HFFc6 (cell line): ENCODE measurements around the gene FLNB. TPM values are rescaled to one million over a fixed set of nuclear protein-coding genes. Genes with fewer than 3 reads are reported as not detected.

ENCODE experiments used
- DNase-seq: peaks from one replicate; pipeline ENCODE4 v3.0.0-alpha.2; 2018
- H3K27ac Mint-ChIP-seq: 2 replicates; pipeline ENCODE4 v1.8.0; 2020; ENCODE audit warnings: mild to moderate bottlenecking, mixed read lengths
- H3K27me3 Mint-ChIP-seq: 2 replicates; pipeline ENCODE4 v1.8.0; 2021; ENCODE audit warnings: mild to moderate bottlenecking, moderate library complexity, mixed read lengths; ENCODE audit not compliant: insufficient read depth
- H3K36me3 Mint-ChIP-seq: 2 replicates; pipeline ENCODE4 v1.8.0; 2021; ENCODE audit warnings: low read depth, mixed read lengths
- H3K4me1 Mint-ChIP-seq: 2 replicates; pipeline ENCODE4 v1.8.0; 2020; ENCODE audit warnings: low read depth, mixed read lengths
- H3K4me3 Mint-ChIP-seq: 2 replicates; pipeline ENCODE4 v1.8.0; 2020; ENCODE audit warnings: mild to moderate bottlenecking, moderate library complexity, mixed read lengths
- H3K9me3 Mint-ChIP-seq: 2 replicates; pipeline ENCODE4 v1.8.0; 2020; ENCODE audit warnings: mild to moderate bottlenecking, mixed read lengths
- total RNA-seq, 6 experiments: library from RNA; stranded (reverse); fragmentation: NEBNext Ultra II Directional; extraction: Animal tissue kit (Norgen Biotek cat#: 25700); gene quantifications; 2 replicates in 1 of 6; 3 replicates in 5 of 6; pipeline ENCODE4 v1.2.3, GENCODE V29; 2021
- TF ChIP-seq, protein P1 (sequence below): fragments of 200-600 bp; sonication (generic); IDR thresholded peaks from 2 replicates; pipeline ENCODE4 v1.5.0; 2021; ENCODE audit warnings: antibody characterized with exemption, mild to moderate bottlenecking

The FLNB gene
- total RNA-seq, 6 experiments from 2014 or later = 93.8 to 117 (median 98.7) TPM

DNA sequence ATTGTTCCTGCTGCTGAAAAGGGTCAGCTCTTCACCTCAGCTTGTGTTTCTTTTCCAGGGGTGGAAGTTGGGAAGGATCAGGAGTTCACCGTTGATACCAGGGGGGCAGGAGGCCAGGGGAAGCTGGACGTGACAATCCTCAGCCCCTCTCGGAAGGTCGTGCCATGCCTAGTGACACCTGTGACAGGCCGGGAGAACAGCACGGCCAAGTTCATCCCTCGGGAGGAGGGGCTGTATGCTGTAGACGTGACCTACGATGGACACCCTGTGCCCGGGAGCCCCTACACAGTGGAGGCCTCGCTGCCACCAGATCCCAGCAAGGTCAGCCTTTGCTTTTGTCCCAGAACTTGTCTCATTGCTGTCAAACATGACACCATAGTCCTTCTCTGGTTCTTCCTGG, 113.0 kb downstream of the FLNB start:
- Mint-ChIP-seq H3K36me3 (peaks cover 44% of the 10 kb centered on the region), H3K4me1 (peaks cover 15% of the 10 kb centered on the region), H3K27me3 (peaks cover 10% of the 10 kb centered on the region), H3K27ac (no peak overlapping the region), H3K9me3 (no peaks in the 10 kb centered on the region), H3K4me3 (no peak overlapping the region)
- no peak for DNase-seq
- TF ChIP-seq, protein P1, sequence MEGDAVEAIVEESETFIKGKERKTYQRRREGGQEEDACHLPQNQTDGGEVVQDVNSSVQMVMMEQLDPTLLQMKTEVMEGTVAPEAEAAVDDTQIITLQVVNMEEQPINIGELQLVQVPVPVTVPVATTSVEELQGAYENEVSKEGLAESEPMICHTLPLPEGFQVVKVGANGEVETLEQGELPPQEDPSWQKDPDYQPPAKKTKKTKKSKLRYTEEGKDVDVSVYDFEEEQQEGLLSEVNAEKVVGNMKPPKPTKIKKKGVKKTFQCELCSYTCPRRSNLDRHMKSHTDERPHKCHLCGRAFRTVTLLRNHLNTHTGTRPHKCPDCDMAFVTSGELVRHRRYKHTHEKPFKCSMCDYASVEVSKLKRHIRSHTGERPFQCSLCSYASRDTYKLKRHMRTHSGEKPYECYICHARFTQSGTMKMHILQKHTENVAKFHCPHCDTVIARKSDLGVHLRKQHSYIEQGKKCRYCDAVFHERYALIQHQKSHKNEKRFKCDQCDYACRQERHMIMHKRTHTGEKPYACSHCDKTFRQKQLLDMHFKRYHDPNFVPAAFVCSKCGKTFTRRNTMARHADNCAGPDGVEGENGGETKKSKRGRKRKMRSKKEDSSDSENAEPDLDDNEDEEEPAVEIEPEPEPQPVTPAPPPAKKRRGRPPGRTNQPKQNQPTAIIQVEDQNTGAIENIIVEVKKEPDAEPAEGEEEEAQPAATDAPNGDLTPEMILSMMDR = no peak

DNA sequence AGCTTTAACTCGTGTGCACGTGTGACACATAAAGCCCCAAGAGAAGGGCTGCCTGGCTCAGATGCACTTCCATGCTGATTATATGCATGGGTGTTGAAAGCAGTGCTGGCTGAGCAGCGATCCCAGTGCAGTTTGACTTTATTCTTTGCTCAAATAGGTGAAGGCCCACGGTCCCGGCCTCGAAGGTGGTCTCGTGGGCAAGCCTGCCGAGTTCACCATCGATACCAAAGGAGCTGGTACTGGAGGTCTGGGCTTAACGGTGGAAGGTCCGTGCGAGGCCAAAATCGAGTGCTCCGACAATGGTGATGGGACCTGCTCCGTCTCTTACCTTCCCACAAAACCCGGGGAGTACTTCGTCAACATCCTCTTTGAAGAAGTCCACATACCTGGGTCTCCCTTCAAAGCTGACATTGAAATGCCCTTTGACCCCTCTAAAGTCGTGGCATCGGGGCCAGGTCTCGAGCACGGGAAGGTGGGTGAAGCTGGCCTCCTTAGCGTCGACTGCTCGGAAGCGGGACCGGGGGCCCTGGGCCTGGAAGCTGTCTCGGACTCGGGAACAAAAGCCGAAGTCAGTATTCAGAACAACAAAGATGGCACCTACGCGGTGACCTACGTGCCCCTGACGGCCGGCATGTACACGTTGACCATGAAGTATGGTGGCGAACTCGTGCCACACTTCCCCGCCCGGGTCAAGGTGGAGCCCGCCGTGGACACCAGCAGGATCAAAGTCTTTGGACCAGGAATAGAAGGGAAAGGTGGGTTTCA, 114.9 kb downstream of the FLNB start:
- H3K9me3 Mint-ChIP-seq = no peaks in the 10 kb centered on the region
- H3K36me3 Mint-ChIP-seq = peaks cover 46% of the 10 kb centered on the region
- H3K4me1 Mint-ChIP-seq = peaks cover under 1% of the 10 kb centered on the region; the same call in 1 of the 2 replicates
- no peak for DNase-seq
- no peak overlapping the region for H3K4me3 Mint-ChIP-seq
- no peak overlapping the region for H3K27ac Mint-ChIP-seq
- peaks cover 10% of the 10 kb centered on the region for H3K27me3 Mint-ChIP-seq
- TF ChIP-seq, protein P1 = no peak

DNA sequence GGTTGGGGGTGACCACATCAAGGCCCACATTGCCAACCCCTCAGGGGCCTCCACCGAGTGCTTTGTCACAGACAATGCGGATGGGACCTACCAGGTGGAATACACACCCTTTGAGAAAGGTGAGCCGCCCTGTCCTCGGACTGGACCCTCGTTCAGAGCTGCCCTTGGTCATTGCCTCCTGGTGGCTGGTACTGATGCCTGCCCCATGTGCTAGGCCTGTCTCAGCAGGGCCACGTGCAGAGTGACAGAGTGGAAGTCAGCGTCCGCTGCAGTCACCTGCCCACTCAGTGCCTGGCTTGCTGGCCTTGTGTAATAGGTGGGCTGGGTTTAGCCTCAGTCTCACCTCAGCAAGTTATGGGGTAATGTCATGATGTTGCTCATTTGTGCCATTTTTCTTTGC, 116.2 kb downstream of the FLNB start:
- H3K4me3 Mint-ChIP-seq = no peak overlapping the region
- no peak overlapping the region for H3K27ac Mint-ChIP-seq
- no peaks in the 10 kb centered on the region for H3K9me3 Mint-ChIP-seq
- DNase-seq = no peak
- H3K4me1 Mint-ChIP-seq = no peaks in the 10 kb centered on the region
- H3K36me3 Mint-ChIP-seq = peaks cover 44% of the 10 kb centered on the region
- TF ChIP-seq, protein P1 = no peak
- H3K27me3 Mint-ChIP-seq = peaks cover 6% of the 10 kb centered on the region

DNA sequence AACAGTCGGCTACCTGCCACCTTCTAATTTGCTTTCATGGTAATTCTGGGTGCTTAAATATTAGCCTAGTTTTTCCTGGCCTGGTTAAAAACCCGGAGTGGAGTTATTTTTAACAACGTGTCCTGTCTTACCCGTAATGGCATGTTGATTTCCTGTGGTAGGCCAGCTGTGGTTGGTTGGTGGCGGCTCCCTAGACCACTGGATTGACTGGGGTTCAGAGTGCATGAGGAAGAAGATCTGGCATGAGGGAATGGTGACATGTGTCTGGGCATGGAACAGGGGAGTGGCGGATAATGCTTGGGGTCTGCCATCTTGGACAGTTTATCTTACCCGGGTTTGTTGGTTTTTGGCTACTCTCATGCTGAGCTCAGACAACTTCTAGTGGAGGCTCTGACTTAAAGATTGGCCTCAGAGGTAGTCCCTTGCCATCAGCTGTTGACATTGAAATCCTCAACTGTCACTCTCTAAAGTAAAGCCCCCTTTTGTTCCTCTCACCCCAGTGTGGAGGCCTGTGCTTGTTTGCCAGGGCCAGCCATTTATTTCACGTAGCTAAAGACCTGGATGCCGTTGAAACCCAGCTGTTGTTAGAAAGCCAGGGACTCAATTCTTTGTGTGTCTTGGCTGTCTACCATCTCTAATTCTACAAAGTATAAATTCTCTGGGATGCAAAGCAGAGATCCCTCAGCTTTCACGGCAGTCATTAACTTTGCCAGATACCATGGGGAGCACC, 121.0 kb downstream of the FLNB start:
- Mint-ChIP-seq H3K36me3 (peaks cover 52% of the 10 kb centered on the region), H3K27ac (no peak overlapping the region)

DNA sequence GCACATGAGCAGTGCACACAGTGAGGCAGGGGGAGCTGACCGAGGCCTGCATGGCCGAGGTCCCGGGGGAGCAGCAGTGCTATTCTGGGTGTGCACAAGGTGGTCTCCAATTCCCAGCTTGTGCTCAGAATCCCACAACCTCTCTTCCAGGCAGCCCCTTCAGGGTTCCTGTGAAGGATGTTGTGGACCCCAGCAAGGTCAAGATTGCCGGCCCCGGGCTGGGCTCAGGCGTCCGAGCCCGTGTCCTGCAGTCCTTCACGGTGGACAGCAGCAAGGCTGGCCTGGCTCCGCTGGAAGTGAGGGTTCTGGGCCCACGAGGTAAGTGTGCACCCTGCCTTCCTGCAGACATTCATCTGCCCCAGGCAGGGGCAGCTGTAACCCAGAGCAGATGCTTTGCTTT, 122.4 kb downstream of the FLNB start:
- Mint-ChIP-seq H3K27me3 (peaks cover 1% of the 10 kb centered on the region; the same call in 1 of the 2 replicates), H3K4me3 (no peak overlapping the region), H3K27ac (no peak overlapping the region), H3K36me3 (peaks cover 50% of the 10 kb centered on the region), H3K4me1 (no peaks in the 10 kb centered on the region), H3K9me3 (no peaks in the 10 kb centered on the region)
- no peak for DNase-seq
- TF ChIP-seq, protein P1 = no peak

More for the DNA sequence above, 121.0 kb downstream of the FLNB start:
- Mint-ChIP-seq H3K9me3 (no peaks in the 10 kb centered on the region), H3K4me1 (no peaks in the 10 kb centered on the region), H3K4me3 (no peak overlapping the region), H3K27me3 (peaks cover 1% of the 10 kb centered on the region; the same call in 1 of the 2 replicates)
- TF ChIP-seq, protein P1 = no peak
- DNase-seq = no peak
